HFF-Myc (cell line): ENCODE data around the gene LARGE1.

ENCODE experiments used
- DNase-seq: peaks from one replicate; pipeline ENCODE4 v3.0.0-alpha.2; 2011; ENCODE audit warnings: low read depth; ENCODE audit errors: extremely low read depth
- H3K4me3 ChIP-seq: replicated peaks from 2 replicates; pipeline ENCODE4 v1.5.1; 2011; ENCODE audit warnings: low read depth, mild to moderate bottlenecking, control low read depth, low read length
- TF ChIP-seq, protein P1 (sequence below): IDR thresholded peaks from 2 replicates; pipeline ENCODE4 v1.5.1; 2012; ENCODE audit warnings: mild to moderate bottlenecking, low read depth, low read length, control low read depth; ENCODE audit errors: missing control alignments

LARGE1 gene

DNA sequence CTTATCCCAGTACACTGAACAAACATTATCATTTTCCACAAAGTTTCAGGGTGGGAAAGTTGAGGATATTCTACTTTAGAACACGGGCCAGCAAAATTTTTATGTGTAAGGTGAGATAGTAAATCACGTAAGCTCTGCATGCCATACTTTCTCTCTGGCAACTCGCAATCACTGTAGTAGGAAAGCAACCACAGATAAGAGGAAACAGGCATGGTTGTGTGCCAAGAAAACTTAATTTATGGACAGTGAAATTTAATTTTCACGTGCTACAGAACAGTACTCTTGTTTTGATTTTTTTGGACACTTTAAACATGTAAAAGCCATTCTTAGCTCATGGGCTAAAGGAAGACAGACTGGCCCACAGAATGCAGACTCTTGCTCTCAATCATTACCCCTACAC lies 82.5 kb downstream of the LARGE1 start:
- TF ChIP-seq, protein P1, sequence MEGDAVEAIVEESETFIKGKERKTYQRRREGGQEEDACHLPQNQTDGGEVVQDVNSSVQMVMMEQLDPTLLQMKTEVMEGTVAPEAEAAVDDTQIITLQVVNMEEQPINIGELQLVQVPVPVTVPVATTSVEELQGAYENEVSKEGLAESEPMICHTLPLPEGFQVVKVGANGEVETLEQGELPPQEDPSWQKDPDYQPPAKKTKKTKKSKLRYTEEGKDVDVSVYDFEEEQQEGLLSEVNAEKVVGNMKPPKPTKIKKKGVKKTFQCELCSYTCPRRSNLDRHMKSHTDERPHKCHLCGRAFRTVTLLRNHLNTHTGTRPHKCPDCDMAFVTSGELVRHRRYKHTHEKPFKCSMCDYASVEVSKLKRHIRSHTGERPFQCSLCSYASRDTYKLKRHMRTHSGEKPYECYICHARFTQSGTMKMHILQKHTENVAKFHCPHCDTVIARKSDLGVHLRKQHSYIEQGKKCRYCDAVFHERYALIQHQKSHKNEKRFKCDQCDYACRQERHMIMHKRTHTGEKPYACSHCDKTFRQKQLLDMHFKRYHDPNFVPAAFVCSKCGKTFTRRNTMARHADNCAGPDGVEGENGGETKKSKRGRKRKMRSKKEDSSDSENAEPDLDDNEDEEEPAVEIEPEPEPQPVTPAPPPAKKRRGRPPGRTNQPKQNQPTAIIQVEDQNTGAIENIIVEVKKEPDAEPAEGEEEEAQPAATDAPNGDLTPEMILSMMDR = no peak
- no peak overlapping the region for H3K4me3 ChIP-seq
- DNase-seq = no peak

DNA sequence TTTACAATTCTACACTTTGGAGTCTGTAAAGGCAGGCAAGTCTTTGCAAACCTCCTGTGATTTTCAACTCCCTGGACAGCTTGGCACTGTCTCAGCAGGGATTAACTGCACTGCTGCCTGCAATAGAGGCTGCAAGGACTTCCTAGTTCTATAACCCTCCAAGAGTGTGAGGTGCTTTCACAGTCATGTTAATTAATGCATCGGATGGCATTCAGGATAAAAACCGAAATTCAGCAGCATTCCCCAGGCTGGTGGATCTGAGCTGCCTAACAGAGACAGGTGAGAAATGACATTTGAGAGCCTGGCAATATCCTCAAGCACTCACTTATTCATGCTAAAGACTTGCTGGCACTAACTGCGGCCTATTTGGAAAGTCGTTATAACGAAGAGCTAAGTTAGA lies 85.0 kb downstream of the LARGE1 start:
- TF ChIP-seq, protein P1 = no peak
- H3K4me3 ChIP-seq = no peak overlapping the region
- DNase-seq = no peak

DNA sequence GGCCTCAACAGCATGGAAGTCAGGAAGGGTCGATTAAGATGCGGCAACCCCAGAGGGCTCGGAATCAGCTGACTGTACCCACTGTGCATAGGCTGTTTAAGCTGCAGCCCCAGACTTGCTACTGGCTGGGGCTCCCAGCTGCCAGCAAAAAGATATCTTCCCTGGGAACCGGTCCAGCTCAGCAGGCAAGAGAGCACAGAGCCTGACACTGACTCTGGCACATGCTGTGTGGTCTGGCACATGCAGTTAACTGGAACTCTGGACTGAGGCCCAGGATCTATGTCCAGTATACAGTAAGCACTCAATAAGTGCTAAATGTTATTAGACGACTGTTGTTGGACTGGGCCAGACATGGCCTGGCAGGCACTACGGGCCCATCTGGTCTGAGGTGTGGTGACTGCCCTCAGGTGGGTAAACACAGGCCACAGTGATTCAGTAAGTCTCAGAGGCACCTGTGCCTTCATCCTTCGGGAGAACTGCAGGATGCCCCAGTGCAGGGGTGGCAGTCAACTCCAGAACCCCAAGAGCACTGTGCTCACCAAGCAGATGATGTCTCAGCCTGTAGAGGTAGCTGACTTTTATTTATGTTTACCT lies 87.6 kb downstream of the LARGE1 start:
- H3K4me3 ChIP-seq = no peak overlapping the region
- TF ChIP-seq, protein P1 = no peak
- DNase-seq = no peak

DNA sequence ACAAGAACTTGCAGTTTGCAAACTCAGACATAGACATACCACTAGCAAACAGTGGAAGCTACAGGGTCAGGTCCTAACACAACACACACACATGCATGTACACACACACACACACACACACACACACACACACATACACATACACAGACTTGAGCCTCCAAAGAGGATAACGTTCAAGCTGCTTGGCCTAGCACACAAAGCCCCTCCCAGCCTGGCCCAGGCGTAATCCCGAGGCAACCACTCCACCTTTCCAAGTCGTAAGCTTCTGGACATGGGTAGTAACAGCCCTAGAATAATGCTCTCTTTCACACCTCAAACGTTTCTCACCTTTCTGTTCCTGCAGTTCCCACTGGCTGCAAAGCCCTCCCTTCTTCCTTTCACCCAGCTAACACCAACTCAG lies 88.6 kb downstream of the LARGE1 start:
- TF ChIP-seq, protein P1 = no peak
- no peak overlapping the region for H3K4me3 ChIP-seq
- DNase-seq = no peak

DNA sequence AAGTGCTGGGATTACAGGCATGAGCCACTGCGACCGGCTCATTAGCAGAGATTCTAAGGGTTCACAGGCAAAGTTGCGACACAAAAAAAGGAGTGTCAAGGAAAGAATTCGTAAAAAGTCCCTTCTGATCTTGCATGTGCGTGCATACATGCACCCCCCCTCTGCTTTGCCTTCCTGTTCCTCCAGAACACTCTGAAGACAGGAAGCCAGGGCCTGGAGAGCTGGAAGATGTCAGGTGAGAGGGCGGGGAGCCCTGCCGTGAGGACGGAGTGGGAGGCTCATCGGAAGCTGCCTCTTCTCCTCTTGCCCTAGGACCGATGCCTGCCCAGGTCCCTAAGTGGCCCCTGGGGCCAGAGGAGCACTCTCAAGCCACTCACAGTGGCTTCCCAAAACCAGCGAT lies 89.1 kb downstream of the LARGE1 start:
- TF ChIP-seq, protein P1 = no peak
- no peak overlapping the region for H3K4me3 ChIP-seq
- no peak for DNase-seq

DNA sequence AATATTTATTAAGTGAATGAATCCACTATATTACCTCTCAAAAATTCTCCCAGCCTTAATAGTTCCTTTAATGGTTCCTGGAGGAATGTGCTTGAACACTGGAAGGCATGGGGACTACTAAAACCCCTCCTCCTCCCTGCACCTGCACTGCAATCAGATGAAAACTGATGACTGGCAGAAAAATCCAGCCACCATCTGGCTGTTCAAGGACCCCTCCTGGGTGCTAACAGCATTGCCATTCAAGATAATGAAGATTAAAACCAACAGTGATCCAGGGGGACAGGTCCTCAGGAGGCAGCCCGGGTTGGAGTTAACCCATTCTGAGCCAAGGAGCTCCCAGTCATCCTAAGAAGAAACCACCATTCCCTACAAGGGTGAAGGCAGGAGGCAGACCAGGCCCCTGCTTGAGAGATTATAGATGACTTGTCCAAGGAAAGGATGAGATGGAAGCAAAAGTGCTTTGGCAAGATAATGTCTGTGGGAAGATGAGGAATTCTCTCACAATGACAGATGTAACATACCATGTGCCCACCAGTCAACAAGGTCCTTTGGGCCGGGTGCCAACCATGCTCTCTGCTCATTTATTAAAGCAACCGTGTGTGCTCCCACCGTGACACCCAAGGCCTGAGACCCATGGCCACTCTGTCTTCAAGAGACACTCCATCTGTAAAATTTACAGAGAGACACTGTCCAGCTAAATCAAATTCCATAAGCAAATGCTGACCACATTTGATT lies 90.6 kb downstream of the LARGE1 start:
- no peak for DNase-seq
- H3K4me3 ChIP-seq = no peak overlapping the region
- TF ChIP-seq, protein P1 = no peak

DNA sequence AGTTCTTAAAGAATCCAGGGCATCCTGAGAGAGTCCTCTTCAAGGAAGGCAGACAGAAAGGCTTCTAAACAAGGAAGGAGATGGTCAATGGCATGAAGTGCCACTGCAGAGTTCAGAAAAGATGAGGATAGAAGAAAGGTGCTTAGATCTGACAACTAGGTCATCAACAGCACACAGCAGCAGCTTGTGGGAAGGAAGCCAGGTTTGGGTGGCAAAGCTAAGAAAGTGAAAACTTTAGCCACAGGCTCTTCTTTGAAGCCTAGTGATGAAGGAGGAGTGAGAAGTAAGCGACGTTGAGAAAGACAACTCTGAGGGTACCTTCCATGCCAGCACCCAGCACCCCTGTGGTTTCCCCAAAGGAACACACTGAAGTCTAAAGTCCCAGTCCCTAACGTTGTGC lies 92.0 kb downstream of the LARGE1 start:
- no peak for DNase-seq
- TF ChIP-seq, protein P1 = no peak
- H3K4me3 ChIP-seq = no peak overlapping the region
